HFF-Myc (cell line): ENCODE data around the gene CEP152.

Experiments
- DNase-seq: peaks from one replicate; pipeline ENCODE4 v3.0.0-alpha.2; 2011; ENCODE audit warnings: low read depth; ENCODE audit errors: extremely low read depth
- H3K4me3 ChIP-seq: replicated peaks from 2 replicates; pipeline ENCODE4 v1.5.1; 2011; ENCODE audit warnings: low read depth, mild to moderate bottlenecking, control low read depth, low read length
- TF ChIP-seq, protein P1 (sequence below): IDR thresholded peaks from 2 replicates; pipeline ENCODE4 v1.5.1; 2012; ENCODE audit warnings: mild to moderate bottlenecking, low read depth, low read length, control low read depth; ENCODE audit errors: missing control alignments

Gene CEP152

GRCh38 chr15:48828471-48828870 lies 17.6 kb upstream of the CEP152 start:
- no peak overlapping the region for H3K4me3 ChIP-seq
- TF ChIP-seq, protein P1, sequence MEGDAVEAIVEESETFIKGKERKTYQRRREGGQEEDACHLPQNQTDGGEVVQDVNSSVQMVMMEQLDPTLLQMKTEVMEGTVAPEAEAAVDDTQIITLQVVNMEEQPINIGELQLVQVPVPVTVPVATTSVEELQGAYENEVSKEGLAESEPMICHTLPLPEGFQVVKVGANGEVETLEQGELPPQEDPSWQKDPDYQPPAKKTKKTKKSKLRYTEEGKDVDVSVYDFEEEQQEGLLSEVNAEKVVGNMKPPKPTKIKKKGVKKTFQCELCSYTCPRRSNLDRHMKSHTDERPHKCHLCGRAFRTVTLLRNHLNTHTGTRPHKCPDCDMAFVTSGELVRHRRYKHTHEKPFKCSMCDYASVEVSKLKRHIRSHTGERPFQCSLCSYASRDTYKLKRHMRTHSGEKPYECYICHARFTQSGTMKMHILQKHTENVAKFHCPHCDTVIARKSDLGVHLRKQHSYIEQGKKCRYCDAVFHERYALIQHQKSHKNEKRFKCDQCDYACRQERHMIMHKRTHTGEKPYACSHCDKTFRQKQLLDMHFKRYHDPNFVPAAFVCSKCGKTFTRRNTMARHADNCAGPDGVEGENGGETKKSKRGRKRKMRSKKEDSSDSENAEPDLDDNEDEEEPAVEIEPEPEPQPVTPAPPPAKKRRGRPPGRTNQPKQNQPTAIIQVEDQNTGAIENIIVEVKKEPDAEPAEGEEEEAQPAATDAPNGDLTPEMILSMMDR = no peak
- DNase-seq = no peak

DNA sequence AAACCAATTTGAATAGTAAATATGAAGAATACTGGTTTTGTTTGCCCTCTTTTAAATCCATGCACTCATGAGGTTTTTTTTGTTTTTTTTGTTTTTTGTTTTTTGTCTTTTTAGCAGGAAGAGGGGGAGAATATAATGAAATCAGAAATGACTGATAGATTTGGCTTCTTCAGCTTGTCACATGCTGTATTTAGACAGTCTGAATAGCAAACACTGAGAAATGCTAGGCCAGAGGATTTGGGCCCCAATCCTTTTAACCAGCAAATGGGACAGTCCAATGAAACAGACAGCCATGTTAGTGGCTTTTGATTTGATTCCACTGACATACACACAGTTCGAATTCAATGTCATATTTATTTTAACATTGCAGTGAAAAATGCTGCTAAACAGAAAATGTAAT lies 14.2 kb upstream of the CEP152 start:
- TF ChIP-seq, protein P1 = no peak
- H3K4me3 ChIP-seq = no peak overlapping the region
- DNase-seq = no peak

DNA sequence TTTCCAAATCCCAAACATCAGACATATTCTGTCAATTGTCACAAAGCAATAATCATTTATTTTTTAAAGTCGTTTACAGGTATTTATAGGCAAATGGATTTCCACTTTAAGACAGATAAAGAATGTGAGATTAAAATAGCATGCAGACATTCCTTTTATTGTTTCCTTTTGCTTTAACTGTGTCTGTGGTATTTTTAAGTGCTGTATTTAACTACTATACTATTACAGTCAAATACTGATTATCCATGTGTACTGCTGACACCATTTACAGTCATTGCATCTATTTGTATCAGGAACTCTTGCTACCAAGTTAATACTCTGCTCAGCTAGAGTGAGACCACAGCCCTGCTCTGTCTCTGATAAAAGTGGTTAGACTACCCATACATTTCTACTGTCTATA lies 12.8 kb upstream of the CEP152 start:
- TF ChIP-seq, protein P1 = no peak
- H3K4me3 ChIP-seq = no peak overlapping the region
- no peak for DNase-seq

GRCh38 chr15:48823237-48823636 lies 12.4 kb upstream of the CEP152 start:
- TF ChIP-seq, protein P1 = no peak
- DNase-seq = no peak
- H3K4me3 ChIP-seq = no peak overlapping the region

- DNase-seq = no peak
- TF ChIP-seq, protein P1 = no peak
- no peak overlapping the region for H3K4me3 ChIP-seq
Measured at GRCh38 chr15:48814286-48814685, 3.4 kb upstream of the CEP152 start.

DNA sequence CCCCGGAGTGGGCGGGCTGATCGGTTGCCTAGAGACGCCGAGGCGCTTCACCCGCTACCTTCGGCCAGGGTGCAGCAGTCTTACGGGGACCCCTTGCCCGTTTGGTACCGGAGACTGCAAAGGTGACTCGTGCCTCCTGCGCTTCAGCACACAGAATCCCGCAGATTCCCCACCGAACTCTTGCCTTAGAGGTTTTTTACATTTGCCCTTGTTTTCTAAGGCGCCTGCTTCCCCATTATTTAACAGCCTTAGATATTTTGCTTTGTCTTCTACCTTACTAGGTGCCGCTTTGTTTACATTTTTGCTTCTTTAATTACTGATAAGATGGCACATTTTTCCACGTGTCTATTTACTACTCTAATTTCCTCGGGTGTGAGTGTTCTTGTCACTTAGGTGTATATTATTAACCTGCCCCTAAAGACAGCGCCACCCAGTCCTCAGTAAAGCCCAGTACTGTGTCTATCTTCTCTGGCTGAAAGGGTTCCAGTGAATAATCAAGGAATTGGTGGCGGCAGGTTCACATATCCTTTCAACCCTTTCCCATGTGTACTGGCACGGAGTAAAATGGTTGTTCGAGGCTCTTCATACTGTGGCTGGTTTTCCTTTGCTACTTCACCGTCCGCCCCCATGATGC lies 573 bp upstream of the CEP152 start:
- no peak for DNase-seq
- peak overlapping the region; percentile 95 for H3K4me3 ChIP-seq
- TF ChIP-seq, protein P1 = no peak

- TF ChIP-seq, protein P1 = no peak
- no peak overlapping the region for H3K4me3 ChIP-seq
- no peak for DNase-seq
Measured at GRCh38 chr15:48806151-48806550, 4.7 kb downstream of the CEP152 start.
